ENCODE measurements around the gene FBXO40.

Gene FBXO40

DNA sequence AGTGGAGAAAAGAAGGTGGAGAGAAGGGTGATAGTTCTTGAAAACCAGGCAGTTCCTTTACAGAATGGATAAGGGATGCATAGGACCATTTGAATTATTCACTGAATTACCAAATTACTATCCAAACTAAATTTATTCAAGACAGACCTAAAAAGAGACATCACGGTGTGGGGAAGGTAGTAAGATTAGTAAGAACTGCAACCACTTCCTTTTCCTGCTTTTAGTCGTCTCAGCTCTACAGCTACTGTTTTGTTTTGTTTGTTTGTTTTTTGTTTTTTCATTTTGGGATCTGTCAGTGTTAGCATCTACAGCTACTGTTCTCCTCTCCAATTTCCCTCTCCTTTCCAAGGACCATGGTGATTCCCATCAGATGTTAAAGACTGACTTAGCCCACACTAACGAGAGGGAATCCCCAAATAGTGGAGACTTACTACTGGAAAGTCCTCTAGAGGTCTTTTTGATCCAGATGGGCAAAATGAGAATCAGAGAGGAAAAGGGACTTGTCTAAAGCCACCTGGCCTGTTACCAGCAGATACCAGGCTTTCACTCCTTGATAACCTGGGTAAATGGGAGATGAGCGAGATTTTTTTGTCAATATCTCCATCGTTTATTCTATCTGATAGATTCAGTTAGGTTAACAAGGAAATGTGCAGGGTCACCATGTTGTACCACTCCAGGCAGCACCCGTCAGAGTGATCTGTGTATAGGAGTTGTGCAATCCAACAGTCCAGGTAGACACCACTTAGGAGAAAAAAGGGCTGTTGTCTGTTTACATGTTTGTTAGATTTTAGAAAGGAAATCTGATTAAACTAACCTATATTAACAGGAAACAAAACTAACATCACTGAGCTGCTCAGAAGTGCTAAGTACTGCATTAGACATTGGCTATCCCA is 61.6 kb downstream of the FBXO40 start:
- no peaks in the 10 kb centered on the region for H3K9me3 ChIP-seq (replicated peaks; ENCODE audit: low read length)
- H3K4me2 ChIP-seq (ENCODE audit: low read length) = no peak overlapping the region
- peaks cover 7% of the 10 kb centered on the region for H3K4me1 ChIP-seq (ENCODE audit: control insufficient read depth, insufficient read depth, low read length)
- no peaks in the 10 kb centered on the region for H3K27me3 ChIP-seq (ENCODE audit: control insufficient read depth, insufficient read depth, low read length)
- H3K36me3 ChIP-seq (ENCODE audit: insufficient read depth, low read length) = no peaks in the 10 kb centered on the region
- H3K4me3 ChIP-seq (ENCODE audit: low read length) = no peak overlapping the region
- H3K9ac ChIP-seq (ENCODE audit: low read depth, low read length) = no peak overlapping the region

DNA sequence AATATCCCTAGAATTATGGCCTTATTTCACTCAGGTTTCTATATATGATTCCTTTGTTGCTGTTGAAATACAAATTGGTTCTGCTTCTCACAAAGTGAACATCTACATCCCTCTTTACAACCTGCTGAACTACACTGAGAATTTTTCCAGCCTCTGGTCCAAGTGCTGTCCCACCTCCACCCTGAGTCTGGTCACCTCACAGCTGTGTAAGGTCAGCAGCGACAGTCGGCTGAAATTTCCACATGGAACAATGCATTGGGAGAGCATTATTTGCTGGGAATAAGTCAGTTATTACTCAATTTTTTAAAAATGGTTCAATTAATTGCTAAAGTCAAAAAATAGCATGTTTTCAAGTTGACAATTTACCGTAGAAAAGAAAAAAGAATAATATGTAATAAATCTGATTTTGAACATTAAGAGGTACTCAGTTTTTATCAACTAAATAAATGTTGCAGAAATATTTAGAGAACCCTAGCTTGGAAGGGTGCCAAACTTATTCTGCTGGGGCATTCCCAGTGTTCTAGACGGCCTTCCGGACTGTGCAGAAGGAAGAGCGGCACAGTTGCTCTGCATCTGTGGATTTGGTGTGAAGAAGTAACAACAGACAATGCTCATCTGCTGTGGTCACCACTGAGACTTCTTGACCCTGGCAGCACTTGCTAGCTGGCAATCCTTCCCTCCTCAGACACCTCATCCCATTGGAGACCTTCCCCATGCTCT is 65.7 kb downstream of the FBXO40 start:
- H3K4me1 ChIP-seq (ENCODE audit: control insufficient read depth, insufficient read depth, low read length) = no peaks in the 10 kb centered on the region
- no peak overlapping the region for H3K4me3 ChIP-seq (ENCODE audit: low read length)
- H3K4me2 ChIP-seq (ENCODE audit: low read length) = no peak overlapping the region
- H3K36me3 ChIP-seq (ENCODE audit: insufficient read depth, low read length) = peaks cover 23% of the 10 kb centered on the region
- H3K9ac ChIP-seq (ENCODE audit: low read depth, low read length) = no peak overlapping the region
- no peaks in the 10 kb centered on the region for H3K27me3 ChIP-seq (ENCODE audit: control insufficient read depth, insufficient read depth, low read length)
- no peaks in the 10 kb centered on the region for H3K9me3 ChIP-seq (replicated peaks; ENCODE audit: low read length)

DNA sequence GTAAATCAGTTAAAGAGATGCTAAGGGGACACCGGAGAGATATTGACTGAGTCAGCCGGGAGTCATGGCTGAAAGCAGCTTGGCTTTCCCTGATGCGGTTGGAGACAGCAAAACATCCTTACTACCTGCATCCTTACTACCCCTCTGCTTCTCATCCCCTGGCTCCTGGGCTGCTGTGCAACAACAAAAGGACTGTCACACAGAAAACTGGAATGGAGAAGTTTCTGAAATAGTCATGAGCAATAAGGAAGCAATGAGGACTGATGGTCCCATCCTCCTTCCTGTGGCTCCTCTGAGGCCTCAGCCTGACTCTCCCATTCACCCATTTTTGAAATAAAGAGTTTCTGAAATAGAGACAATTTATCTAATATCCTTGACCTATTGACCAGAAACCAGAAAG is 66.4 kb downstream of the FBXO40 start:
- H3K27me3 ChIP-seq (ENCODE audit: control insufficient read depth, insufficient read depth, low read length) = no peaks in the 10 kb centered on the region
- H3K4me3 ChIP-seq (ENCODE audit: low read length) = no peak overlapping the region
- H3K36me3 ChIP-seq (ENCODE audit: insufficient read depth, low read length) = peaks cover 30% of the 10 kb centered on the region
- no peak overlapping the region for H3K9ac ChIP-seq (ENCODE audit: low read depth, low read length)
- H3K4me1 ChIP-seq (ENCODE audit: control insufficient read depth, insufficient read depth, low read length) = no peaks in the 10 kb centered on the region
- H3K4me2 ChIP-seq (ENCODE audit: low read length) = no peak overlapping the region
- H3K9me3 ChIP-seq (replicated peaks; ENCODE audit: low read length) = no peaks in the 10 kb centered on the region

DNA sequence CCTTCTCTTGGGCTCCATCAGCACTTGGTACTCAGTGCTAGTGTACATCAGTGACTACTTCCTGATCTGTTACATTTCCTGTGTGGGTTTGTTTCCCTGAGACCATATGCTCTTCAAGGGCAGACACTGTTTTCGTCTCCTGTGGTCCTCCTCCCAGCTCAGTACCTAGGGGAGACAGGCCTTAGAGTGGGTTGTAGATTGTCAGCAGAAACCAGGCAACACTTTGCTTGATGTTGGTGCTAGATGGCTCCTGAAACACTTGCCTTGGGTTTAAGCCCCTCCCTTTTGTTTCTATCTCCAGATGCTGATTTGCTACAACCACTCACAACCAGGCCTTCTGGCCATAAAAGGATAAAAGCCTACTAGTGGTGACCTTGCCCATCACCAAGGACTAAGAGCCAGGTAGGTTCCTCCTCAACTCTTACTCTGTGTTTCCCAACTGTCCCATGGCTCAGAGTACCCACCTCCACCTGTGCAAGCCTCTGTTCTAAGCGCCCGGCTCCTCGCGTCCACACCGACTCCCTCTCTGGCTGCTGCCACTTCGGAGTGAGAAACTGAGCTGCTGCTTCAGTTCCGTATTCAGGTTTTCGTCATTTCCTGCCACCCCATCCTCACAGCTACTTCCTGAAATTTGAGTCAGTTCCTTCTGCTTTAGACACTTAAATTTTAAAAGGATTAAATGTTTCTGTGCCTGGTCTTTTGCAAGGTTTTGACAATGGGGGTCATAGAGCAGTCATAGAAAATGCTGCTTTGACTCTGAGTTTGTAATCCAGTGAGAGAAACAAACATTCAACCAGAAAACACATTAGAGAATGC is 67.4 kb downstream of the FBXO40 start, which contains the start of gene HCLS1:
TSS of gene HCLS1 (minus strand) at position 548 of the 816 bp plus-strand sequence. CDS start 2,556 bp downstream, outside the sequence.
- Histone ChIP-seq H3K9ac (ENCODE audit: low read depth, low read length) (no peak within 1 kb of the TSS), H3K4me2 (ENCODE audit: low read length) (no peak within 1 kb of the TSS), H3K4me3 (ENCODE audit: low read length) (no peak within 1 kb of the TSS), H3K9me3 (replicated peaks; ENCODE audit: low read length) (no peaks in the 10 kb centered on the region), H3K4me1 (ENCODE audit: control insufficient read depth, insufficient read depth, low read length) (no peaks in the 10 kb centered on the region), H3K36me3 (ENCODE audit: insufficient read depth, low read length) (peaks cover 39% of the 10 kb centered on the region), H3K27me3 (ENCODE audit: control insufficient read depth, insufficient read depth, low read length) (no peaks in the 10 kb centered on the region)

DNA sequence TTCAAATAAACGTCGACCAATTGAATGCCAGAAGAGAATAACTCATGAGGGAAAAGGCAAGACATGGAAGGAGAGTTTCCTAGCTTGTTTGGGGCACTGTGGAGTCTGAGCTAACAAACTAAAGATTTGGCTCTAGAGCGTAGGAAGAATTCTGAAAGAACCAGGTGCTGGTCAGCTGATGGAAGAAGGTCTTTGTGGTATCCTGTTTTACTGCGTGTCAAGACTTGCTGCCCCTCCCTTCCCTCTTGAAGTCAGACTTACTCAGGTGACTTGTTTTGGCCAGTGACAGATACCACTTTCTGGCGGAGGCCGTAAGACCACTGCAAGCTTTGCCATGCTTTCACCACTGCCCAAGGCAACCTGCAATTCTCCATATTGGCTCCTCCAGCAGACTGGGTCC is 68.2 kb downstream of the FBXO40 start:
- no peak overlapping the region for H3K4me3 ChIP-seq (ENCODE audit: low read length)
- H3K4me1 ChIP-seq (ENCODE audit: control insufficient read depth, insufficient read depth, low read length) = no peaks in the 10 kb centered on the region
- H3K9ac ChIP-seq (ENCODE audit: low read depth, low read length) = no peak overlapping the region
- H3K36me3 ChIP-seq (ENCODE audit: insufficient read depth, low read length) = peaks cover 47% of the 10 kb centered on the region
- no peaks in the 10 kb centered on the region for H3K9me3 ChIP-seq (replicated peaks; ENCODE audit: low read length)
- no peak overlapping the region for H3K4me2 ChIP-seq (ENCODE audit: low read length)
- H3K27me3 ChIP-seq (ENCODE audit: control insufficient read depth, insufficient read depth, low read length) = no peaks in the 10 kb centered on the region

DNA sequence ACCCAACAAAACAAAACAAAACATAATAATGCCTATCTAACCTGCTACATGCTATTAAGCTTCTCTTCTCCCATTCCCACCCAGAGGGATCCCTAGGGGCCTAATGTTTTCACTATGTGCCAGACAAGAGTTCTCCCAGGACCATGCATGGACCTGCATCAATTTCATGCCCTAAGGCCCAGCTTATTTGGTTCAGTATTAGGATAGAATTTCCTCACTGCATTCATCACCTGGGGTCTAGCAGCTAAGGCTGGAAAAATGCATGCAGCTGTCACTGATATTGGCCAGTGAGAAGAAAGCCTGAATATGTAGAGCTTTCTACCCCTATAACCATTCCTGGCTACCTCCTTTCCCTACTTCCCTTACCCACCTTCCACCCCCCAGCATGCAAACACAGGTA is 69.6 kb downstream of the FBXO40 start:
- Histone ChIP-seq H3K9ac (ENCODE audit: low read depth, low read length) (no peak overlapping the region), H3K36me3 (ENCODE audit: insufficient read depth, low read length) (peaks cover 60% of the 10 kb centered on the region), H3K9me3 (replicated peaks; ENCODE audit: low read length) (no peaks in the 10 kb centered on the region), H3K4me1 (ENCODE audit: control insufficient read depth, insufficient read depth, low read length) (no peaks in the 10 kb centered on the region), H3K27me3 (ENCODE audit: control insufficient read depth, insufficient read depth, low read length) (no peaks in the 10 kb centered on the region), H3K4me2 (ENCODE audit: low read length) (no peak overlapping the region), H3K4me3 (ENCODE audit: low read length) (no peak overlapping the region)

DNA sequence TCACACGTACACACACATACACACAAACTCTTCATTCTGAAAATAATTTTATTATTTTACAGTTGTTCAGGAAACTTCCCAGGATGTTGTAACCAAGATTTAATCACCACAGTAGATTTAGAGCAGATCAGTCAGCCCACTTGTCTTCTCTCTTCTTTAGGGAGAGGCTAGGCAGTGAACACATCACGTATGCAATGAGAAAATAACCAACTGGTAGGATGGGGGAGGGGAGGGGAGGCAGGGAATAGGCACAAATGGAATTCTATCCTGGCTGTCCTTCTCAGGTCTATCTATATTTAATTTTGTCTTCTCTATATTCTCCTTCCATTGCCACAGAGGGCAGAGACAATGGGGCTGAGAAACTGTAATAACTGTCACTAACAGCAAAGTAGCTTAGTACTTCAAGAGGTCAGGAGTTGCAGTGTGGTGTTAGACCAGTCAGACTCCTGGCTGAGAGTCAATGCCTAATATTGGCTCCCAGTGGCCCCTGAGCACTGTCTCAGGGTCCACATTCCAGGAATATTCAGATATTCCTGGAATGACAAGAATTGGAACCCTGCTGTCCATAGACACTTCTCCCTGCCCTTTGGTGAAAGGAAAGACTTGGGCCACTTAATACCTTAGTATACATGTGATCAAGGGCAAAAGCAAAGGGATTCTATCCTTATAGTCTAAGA is 70.1 kb downstream of the FBXO40 start:
- H3K27me3 ChIP-seq (ENCODE audit: control insufficient read depth, insufficient read depth, low read length) = no peaks in the 10 kb centered on the region
- no peaks in the 10 kb centered on the region for H3K9me3 ChIP-seq (replicated peaks; ENCODE audit: low read length)
- H3K4me2 ChIP-seq (ENCODE audit: low read length) = no peak overlapping the region
- H3K4me3 ChIP-seq (ENCODE audit: low read length) = no peak overlapping the region
- H3K9ac ChIP-seq (ENCODE audit: low read depth, low read length) = no peak overlapping the region
- peaks cover 64% of the 10 kb centered on the region for H3K36me3 ChIP-seq (ENCODE audit: insufficient read depth, low read length)
- no peaks in the 10 kb centered on the region for H3K4me1 ChIP-seq (ENCODE audit: control insufficient read depth, insufficient read depth, low read length)

DNA sequence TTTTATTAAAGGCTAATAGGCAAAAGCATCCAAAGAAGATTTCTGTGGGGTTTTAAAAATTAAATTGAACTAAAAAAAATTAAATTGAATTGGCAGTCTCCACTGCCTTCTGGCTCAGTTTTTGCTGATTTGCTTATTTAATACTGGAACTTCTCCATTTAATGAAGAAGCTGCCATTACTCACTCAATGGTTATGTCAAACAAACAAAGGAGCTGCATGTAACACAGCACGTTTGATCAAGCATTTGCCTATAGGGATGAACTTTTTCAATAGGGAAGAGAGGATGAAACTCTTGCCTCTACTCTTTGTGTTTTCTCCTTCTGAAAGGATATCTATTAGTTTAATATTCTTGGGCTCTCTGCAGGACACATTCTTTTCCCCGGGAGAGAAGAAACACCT is 72.3 kb downstream of the FBXO40 start:
- Histone ChIP-seq H3K4me2 (ENCODE audit: low read length) (no peak overlapping the region), H3K36me3 (ENCODE audit: insufficient read depth, low read length) (peaks cover 78% of the 10 kb centered on the region), H3K4me3 (ENCODE audit: low read length) (no peak overlapping the region), H3K9me3 (replicated peaks; ENCODE audit: low read length) (no peaks in the 10 kb centered on the region), H3K9ac (ENCODE audit: low read depth, low read length) (no peak overlapping the region), H3K4me1 (ENCODE audit: control insufficient read depth, insufficient read depth, low read length) (no peaks in the 10 kb centered on the region), H3K27me3 (ENCODE audit: control insufficient read depth, insufficient read depth, low read length) (no peaks in the 10 kb centered on the region)

DNA sequence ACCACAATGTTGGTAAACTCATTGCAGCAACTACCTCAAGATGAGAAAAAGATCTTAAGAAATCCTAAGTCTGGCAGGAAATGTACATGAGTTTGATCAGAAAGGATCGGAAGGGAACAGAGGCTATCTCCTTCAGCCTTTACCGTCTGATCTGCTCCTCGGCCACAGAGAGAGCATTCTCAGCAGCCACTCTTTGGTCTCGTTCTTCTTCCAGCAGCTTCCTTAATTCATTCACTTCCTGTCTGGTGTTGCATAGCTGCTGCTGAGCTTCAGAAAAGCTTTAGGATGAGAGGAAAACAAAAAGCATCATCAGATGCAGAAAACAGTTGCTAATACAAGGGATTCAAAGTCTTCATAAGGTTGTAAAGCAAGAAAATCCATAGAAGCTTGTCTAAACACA is 74.2 kb downstream of the FBXO40 start:
- H3K4me1 ChIP-seq (ENCODE audit: control insufficient read depth, insufficient read depth, low read length) = no peaks in the 10 kb centered on the region
- H3K4me2 ChIP-seq (ENCODE audit: low read length) = no peak overlapping the region
- H3K27me3 ChIP-seq (ENCODE audit: control insufficient read depth, insufficient read depth, low read length) = no peaks in the 10 kb centered on the region
- H3K9me3 ChIP-seq (replicated peaks; ENCODE audit: low read length) = no peaks in the 10 kb centered on the region
- no peak overlapping the region for H3K4me3 ChIP-seq (ENCODE audit: low read length)
- no peak overlapping the region for H3K9ac ChIP-seq (ENCODE audit: low read depth, low read length)
- peaks cover 73% of the 10 kb centered on the region for H3K36me3 ChIP-seq (ENCODE audit: insufficient read depth, low read length)

DNA sequence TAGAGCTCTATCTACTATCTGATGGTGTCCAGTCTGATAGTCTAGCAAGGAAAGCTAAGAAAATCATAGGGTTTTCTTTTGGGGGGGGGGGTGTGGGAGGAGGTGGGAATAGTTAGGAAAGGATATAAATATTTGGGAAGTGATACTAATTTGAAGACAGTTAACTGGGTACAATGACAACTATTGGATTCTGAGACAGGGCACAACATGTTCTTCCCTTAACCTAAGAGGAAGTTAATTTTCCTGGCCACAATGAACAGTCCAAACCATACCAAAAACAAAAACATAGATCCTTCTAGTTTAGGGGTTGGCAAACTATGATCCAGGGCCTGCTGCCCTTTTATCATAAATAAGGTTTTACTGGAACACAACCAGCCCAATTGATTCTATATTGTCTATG is 77.5 kb downstream of the FBXO40 start:
- Histone ChIP-seq H3K4me2 (ENCODE audit: low read length) (no peak overlapping the region), H3K9me3 (replicated peaks; ENCODE audit: low read length) (no peaks in the 10 kb centered on the region), H3K4me3 (ENCODE audit: low read length) (no peak overlapping the region), H3K9ac (ENCODE audit: low read depth, low read length) (no peak overlapping the region), H3K4me1 (ENCODE audit: control insufficient read depth, insufficient read depth, low read length) (no peaks in the 10 kb centered on the region), H3K27me3 (ENCODE audit: control insufficient read depth, insufficient read depth, low read length) (no peaks in the 10 kb centered on the region), H3K36me3 (ENCODE audit: insufficient read depth, low read length) (peaks cover 55% of the 10 kb centered on the region)

DNA sequence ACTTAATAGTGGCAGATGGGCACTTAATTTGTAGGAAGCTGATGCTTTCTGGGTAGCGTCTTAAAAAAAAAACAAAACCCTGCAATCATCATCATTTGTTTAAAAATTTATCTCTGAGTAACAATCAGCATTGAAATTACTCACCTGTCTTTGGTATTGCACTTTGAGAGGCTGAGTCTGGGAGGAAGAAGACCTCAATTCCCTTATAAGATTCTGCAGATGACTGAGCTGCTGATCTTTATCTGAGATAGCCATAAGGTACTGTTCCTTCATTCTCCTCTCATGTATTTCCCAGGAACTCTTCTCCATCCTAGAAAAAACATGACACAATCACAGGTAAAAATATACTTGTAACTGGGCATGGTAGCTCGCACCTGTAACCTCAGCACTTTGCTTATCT is 84.0 kb downstream of the FBXO40 start:
- Histone ChIP-seq H3K4me2 (ENCODE audit: low read length) (no peak overlapping the region), H3K4me3 (ENCODE audit: low read length) (no peak overlapping the region), H3K9ac (ENCODE audit: low read depth, low read length) (no peak overlapping the region), H3K4me1 (ENCODE audit: control insufficient read depth, insufficient read depth, low read length) (no peaks in the 10 kb centered on the region), H3K9me3 (replicated peaks; ENCODE audit: low read length) (no peaks in the 10 kb centered on the region), H3K27me3 (ENCODE audit: control insufficient read depth, insufficient read depth, low read length) (no peaks in the 10 kb centered on the region), H3K36me3 (ENCODE audit: insufficient read depth, low read length) (peaks cover 55% of the 10 kb centered on the region)

All from skeletal muscle satellite cell (primary cell).